Body of pancreas (tissue), 4 donors: ENCODE data around the gene HEMGN. TPM values are rescaled to one million over a fixed set of nuclear protein-coding genes. Genes with fewer than 3 reads are reported as not detected.
"Not testable (repeated sequence)": the region's sequence is repeated elsewhere in the genome, so short reads cannot be mapped to it uniquely, and the experiment has no call there.

Experiments used
- ATAC-seq: fragments of 150-250 bp; one replicate; pipeline ENCODE4 v1.9.1; 2016
- DNase-seq, 4 donors: peaks; one replicate each; pipeline ENCODE4 v3.0.0-alpha.2; 2019
- H3K27ac ChIP-seq, 4 donors: fragments of 200-600 bp; sonication (generic); 1 replicate in 3 of 4; 2 replicates in 1 of 4; pipeline versions ENCODE4 v1.5.1 to v1.6.1; 2016 to 2019; ENCODE audit warnings: mild to moderate bottlenecking in 1 of 4, mixed read lengths in 1 of 4, moderate library complexity in 1 of 4
- H3K27me3 ChIP-seq, 2 donors: fragments of 200-600 bp; sonication (generic); one replicate each; pipeline ENCODE4 v1.6.0; 2016; ENCODE audit warnings: mild to moderate bottlenecking in 1 of 2
- H3K36me3 ChIP-seq, 2 donors: fragments of 200-600 bp; sonication (generic); replicated peaks in 1 of 2; 2 replicates each; pipeline ENCODE4 v1.5.1; 2016; ENCODE audit warnings: low read depth in 2 of 2; ENCODE audit not compliant: insufficient read depth in 1 of 2
- H3K4me1 ChIP-seq: fragments of 200-600 bp; sonication (generic); one replicate; pipeline ENCODE4 v1.6.0; 2016
- H3K4me3 ChIP-seq, 2 donors: fragments of 200-600 bp; sonication (generic); 1 replicate in 1 of 2; 2 replicates in 1 of 2; pipeline ENCODE4 v1.5.1; 2016 to 2019
- H3K9me3 ChIP-seq, 3 donors: fragments of 200-600 bp; sonication (generic); 1 replicate in 2 of 3; 2 replicates in 1 of 3; pipeline ENCODE4 v1.5.1; 2016
- POLR2A ChIP-seq, 3 donors: fragments of 450-650 bp; IDR thresholded peaks; one replicate each; pipeline ENCODE4 v1.6.1; 2016; ENCODE audit warnings: antibody characterized with exemption in 3 of 3, mild to moderate bottlenecking in 2 of 3
- WGBS, 2 donors: methylation state at CpG; one replicate each; pipeline ENCODE4 v1.1.5; 2017; 5-methylcytosine and 5-hydroxymethylcytosine counted together
- intact Hi-C: fragments of 100-400 bp; cut with DNase I; formaldehyde crosslinking; loops from one replicate; pipeline ENCODE4 v1.15.1; 2023
- total RNA-seq, 2 donors: library from RNA; depleted of rRNA; stranded (reverse); fragments of >200 nt; gene quantifications; one replicate each; pipeline ENCODE4 v1.1.0, GENCODE V29; 2016
- TF ChIP-seq, protein P1 (sequence below), 7 experiments: fragments of 450-650 bp in 4 of 7; fragments of 200-600 bp in 3 of 7; sonication (generic) in 3 of 7; IDR thresholded peaks; one replicate each; pipeline ENCODE4 v1.5.1; 2016 to 2019; ENCODE audit warnings: antibody characterized with exemption in 7 of 7

The HEMGN gene
- total RNA-seq, 2 donors from 2014 or later = not detected

DNA sequence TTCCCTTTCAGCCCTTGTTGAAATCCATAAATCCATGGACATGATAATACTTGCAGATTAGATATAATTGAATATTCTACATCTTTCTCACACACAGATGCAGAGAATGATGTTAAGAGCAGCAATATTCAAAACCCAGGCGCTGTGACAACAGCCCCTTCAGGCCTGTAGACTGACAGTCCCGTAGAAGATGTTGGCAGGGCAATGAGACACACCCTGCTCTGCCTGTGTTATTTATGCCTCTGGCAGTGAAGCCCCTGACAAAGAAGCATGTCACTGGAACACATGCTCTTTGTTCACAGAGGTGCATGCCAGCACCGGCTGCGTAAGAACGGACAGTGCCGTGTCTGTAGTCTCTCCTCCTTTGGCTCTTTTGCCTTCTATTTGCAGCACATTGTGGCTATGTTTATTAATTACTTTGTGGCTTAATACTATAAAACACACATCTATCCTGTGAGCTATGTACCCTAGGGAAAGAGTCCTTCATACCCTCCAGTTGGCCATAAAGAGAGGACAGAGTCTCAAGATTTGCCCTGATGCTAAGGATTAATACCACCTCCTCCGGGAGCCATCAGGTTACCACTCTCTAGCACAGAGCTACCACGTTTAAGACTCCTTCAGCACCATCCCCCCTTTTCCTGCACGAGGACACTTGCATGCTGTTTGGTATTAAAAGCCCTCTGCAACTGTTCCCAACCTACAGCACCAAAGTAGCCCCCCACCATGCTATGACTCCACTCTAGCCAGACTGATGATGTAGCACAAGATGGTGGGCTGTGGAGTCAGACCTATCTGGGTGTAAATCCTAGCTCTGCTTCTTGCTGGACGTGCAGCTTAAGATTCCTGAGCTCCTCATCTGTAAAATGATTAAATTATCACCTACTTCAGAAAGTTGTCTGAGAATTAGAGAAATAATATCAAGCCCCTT, 43.2 kb upstream of the HEMGN start:
- H3K9me3 ChIP-seq = no peaks in the 10 kb centered on the region
- no peak overlapping the region for H3K4me3 ChIP-seq
- TF ChIP-seq POLR2A (IDR thresholded peaks at IDR 0.05) = no peak
- TF ChIP-seq, protein P1, sequence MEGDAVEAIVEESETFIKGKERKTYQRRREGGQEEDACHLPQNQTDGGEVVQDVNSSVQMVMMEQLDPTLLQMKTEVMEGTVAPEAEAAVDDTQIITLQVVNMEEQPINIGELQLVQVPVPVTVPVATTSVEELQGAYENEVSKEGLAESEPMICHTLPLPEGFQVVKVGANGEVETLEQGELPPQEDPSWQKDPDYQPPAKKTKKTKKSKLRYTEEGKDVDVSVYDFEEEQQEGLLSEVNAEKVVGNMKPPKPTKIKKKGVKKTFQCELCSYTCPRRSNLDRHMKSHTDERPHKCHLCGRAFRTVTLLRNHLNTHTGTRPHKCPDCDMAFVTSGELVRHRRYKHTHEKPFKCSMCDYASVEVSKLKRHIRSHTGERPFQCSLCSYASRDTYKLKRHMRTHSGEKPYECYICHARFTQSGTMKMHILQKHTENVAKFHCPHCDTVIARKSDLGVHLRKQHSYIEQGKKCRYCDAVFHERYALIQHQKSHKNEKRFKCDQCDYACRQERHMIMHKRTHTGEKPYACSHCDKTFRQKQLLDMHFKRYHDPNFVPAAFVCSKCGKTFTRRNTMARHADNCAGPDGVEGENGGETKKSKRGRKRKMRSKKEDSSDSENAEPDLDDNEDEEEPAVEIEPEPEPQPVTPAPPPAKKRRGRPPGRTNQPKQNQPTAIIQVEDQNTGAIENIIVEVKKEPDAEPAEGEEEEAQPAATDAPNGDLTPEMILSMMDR (IDR thresholded peaks at IDR 0.05) = no peak
- H3K27me3 ChIP-seq = no peaks in the 10 kb centered on the region
- H3K27ac ChIP-seq = no peak overlapping the region
- no peaks in the 10 kb centered on the region for H3K36me3 ChIP-seq
- intact Hi-C loops = loop anchor here (10.0 kb wide), 1 partner anchor 54 kb away; no protein-coding TSS in a partner anchor
- DNase-seq (no peak), ATAC-seq (no peak)
- 74 to 77% methylated on average over 10 of the region's 10 CpGs for WGBS, 2 donors
- peaks cover 30% of the 10 kb centered on the region for H3K4me1 ChIP-seq

DNA sequence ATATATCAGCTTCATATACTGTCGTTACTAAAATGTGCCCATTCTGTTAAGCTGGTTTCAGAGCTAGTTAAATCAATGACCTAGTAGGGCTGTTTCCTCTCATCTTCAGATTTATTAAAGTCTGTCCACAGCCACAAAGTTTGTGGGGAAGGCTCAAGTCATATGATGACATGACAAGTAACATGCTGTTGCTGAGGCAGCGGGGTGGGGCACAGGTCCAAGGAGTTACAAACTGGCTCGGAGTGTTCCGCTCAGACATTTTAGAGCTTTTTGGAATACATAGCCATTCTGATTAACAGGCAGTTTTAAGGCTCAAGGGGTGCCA, 42.5 kb upstream of the HEMGN start:
- DNase-seq = peak in 2 of 4 donors; percentile 15 to 17
- intact Hi-C loops = loop anchor here (10.0 kb wide), 1 partner anchor 54 kb away; no protein-coding TSS in a partner anchor
- WGBS, 2 donors = 69 to 74% methylated on average over 4 of the region's 4 CpGs

DNA sequence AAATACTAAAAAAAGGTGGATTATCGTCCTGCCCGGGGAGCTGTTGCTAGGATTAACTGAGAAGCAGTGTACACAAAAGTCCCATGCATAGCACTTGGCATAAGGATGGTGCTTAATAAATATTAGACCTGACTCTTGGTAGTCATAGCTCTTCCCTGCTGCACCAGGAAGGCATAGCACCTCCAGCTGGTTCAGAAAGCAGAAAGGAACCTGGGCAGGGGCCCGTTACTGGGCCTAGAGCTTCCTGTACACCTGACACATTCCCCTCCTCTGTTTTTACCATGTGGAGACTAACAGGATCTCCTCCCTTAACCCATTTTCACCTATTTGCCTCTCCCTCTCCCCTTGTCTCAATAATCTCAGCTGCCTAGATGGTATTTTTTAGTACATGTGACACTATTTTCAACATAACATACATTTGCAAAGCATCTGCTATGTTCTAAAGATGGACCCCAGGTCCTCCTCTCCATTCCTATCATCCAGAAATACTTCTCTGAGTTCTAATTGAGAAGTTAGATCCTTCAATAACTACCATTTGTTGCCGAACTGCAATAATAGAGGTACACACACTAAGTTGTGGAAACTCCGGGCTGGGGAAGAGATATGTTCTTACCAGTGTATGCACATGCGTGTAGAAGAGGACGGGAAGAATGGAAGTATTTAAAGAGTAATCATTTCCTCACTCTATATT, 42.0 kb upstream of the HEMGN start:
- Histone ChIP-seq H3K27me3 (no peaks in the 10 kb centered on the region), H3K36me3 (no peaks in the 10 kb centered on the region), H3K4me3 (no peak overlapping the region), H3K27ac (no peak overlapping the region), H3K4me1 (peaks cover 19% of the 10 kb centered on the region), H3K9me3 (no peaks in the 10 kb centered on the region)
- WGBS, 2 donors = 87 to 88% methylated on average over 7 of the region's 7 CpGs
- TF ChIP-seq, protein P1 (IDR thresholded peaks at IDR 0.05) = no peak
- TF ChIP-seq POLR2A (IDR thresholded peaks at IDR 0.05) = no peak
- ATAC-seq (no peak), DNase-seq (no peak)
- intact Hi-C loops = loop anchor here (10.0 kb wide), 1 partner anchor 55 kb away; no protein-coding TSS in a partner anchor

More for the DNA sequence above, 42.5 kb upstream of the HEMGN start:
- no peak for ATAC-seq
- TF ChIP-seq, protein P1 (IDR thresholded peaks at IDR 0.05) = no peak
- no peak for TF ChIP-seq POLR2A (IDR thresholded peaks at IDR 0.05)
- H3K27me3 ChIP-seq = no peaks in the 10 kb centered on the region
- no peak overlapping the region for H3K27ac ChIP-seq
- no peaks in the 10 kb centered on the region for H3K36me3 ChIP-seq
- H3K4me3 ChIP-seq = no peak overlapping the region
- peaks cover 24% of the 10 kb centered on the region for H3K4me1 ChIP-seq
- no peaks in the 10 kb centered on the region for H3K9me3 ChIP-seq

DNA sequence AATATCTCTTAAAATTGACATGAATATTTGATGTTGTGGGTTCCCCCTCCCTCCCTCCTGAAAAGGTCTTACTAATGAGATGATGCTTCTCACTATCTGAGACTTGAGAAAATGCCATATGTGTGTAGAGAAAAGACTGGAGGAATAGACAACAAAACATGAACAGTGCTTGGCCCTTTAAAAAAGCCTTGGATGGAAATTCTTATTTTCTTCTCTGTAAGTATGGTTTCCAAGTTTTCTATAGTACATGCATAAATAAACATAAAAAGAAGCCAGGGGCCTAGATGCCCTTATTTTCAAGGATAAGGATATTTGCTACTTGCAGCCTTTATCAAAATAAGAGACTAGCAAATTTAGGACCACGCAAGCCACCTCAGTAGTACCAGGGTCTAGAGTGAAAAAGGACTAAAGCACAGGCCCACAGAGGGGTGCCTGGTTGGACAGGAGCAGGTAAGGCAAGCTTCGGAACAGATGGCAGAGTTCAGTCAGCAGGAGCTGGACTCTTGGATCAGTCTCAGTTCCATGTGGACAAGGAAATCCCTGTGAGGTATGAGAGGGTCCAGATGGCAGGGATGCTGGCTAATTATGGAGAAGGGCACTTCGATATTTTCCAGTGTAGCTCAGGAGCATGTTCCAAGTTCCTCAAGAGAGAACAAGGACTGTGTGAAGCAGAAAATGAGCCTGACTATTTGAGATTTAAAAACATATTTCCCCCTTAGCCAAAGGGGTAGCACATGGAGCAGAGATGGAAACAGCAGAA, 40.6 kb upstream of the HEMGN start:
- H3K4me3 ChIP-seq = no peak overlapping the region
- H3K9me3 ChIP-seq = no peaks in the 10 kb centered on the region
- ATAC-seq = no peak
- H3K27ac ChIP-seq = no peak overlapping the region
- WGBS, 2 donors = 79 to 95% methylated on average over 3 of the region's 3 CpGs
- DNase-seq = no peak
- no peaks in the 10 kb centered on the region for H3K27me3 ChIP-seq
- H3K4me1 ChIP-seq = peaks cover 16% of the 10 kb centered on the region
- H3K36me3 ChIP-seq = no peaks in the 10 kb centered on the region
- no peak for TF ChIP-seq POLR2A (IDR thresholded peaks at IDR 0.05)
- TF ChIP-seq, protein P1 (IDR thresholded peaks at IDR 0.05) = no peak
- intact Hi-C loops = no loop called here

DNA sequence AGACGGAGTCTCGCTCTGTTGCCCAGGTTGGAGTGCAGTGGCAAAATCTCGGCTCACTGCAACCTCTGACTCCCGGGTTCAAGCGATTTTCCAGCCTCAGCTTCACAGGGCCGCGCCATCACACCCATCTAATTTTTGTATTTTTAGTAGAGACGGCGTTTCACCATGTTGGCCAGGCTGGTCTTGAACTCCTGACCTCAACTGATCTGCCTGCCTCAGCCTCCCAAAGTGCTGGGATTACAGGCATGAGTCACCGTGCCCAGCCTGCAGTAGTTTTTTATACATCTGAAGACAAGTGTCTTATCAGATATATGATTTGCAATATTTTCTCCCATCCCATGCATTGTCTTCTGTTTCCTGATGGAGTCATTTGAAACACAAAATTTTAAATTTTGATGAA, 38.7 kb upstream of the HEMGN start:
- ATAC-seq, DNase-seq, H3K27ac ChIP-seq, H3K4me3 ChIP-seq, H3K9me3 ChIP-seq, H3K36me3 ChIP-seq, intact Hi-C loops, H3K27me3 ChIP-seq, H3K4me1 ChIP-seq: not testable (repeated sequence)
- WGBS, 2 donors = 93 to 97% methylated on average over 10 of the region's 10 CpGs
